SH-SY5Y (cell line): Measurements from ENCODE around the gene ADAM10.

Experiments used
- GATA2 ChIP-seq: IDR thresholded peaks from 2 replicates; pipeline ENCODE4 v1.6.1; 2011; ENCODE audit warnings: mild to moderate bottlenecking, low read depth, low read length
- GATA3 ChIP-seq: IDR thresholded peaks from 2 replicates; pipeline ENCODE4 v1.6.1; 2011; ENCODE audit warnings: low read depth, mild to moderate bottlenecking, low read length, moderate library complexity

GRCh38 chr15:58597943-58598828 lies 151.3 kb downstream of the ADAM10 start:
- TF ChIP-seq GATA2 (no peak), GATA3 (no peak)
